Stimulated activated CD8-positive, alpha-beta memory T cell treated with anti-CD3 and anti-CD28 coated beads, Interleukin-7, amount 100 ng/mL, for 48 hours (primary cell): ENCODE measurements around the gene SHCBP1.
"Not testable (repeated sequence)": the region's sequence is repeated elsewhere in the genome, so short reads cannot be mapped to it uniquely, and the experiment has no call there.

ENCODE experiments used
- DNase-seq, 2 donors: peaks; one replicate each; pipeline ENCODE4 v3.0.0-alpha.2; 2020; ENCODE audit warnings: low read depth in 1 of 2; ENCODE audit errors: extremely low read depth in 1 of 2

The SHCBP1 gene

GRCh38 chr16:46621006-46621933 is at the start of gene SHCBP1:
TSS of gene SHCBP1 (minus strand) at chr16:46621379. CDS start at chr16:46621359, 20 bp downstream.
- peak; percentile 64 to 76 for DNase-seq

GRCh38 chr16:46662123-46662522 is 40.9 kb upstream of the SHCBP1 start:
- DNase-seq = no peak

- DNase-seq = peak in 1 of 2 donors; percentile 20
Measured at GRCh38 chr16:46658925-46659324, 37.7 kb upstream of the SHCBP1 start.

- no peak for DNase-seq
Measured at GRCh38 chr16:46651305-46651704, 30.1 kb upstream of the SHCBP1 start.

GRCh38 chr16:46650254-46650623 is 29.1 kb upstream of the SHCBP1 start:
- DNase-seq = no peak

GRCh38 chr16:46649588-46650253 is 28.5 kb upstream of the SHCBP1 start:
- DNase-seq = no peak

- DNase-seq = no peak
Measured at GRCh38 chr16:46648656-46649055, 27.5 kb upstream of the SHCBP1 start.

GRCh38 chr16:46638947-46639925 is 18.1 kb upstream of the SHCBP1 start:
- no peak for DNase-seq

GRCh38 chr16:46632778-46633733 is 11.9 kb upstream of the SHCBP1 start:
- DNase-seq = no peak

- no peak for DNase-seq
Measured at GRCh38 chr16:46629331-46630219, 8.4 kb upstream of the SHCBP1 start.

GRCh38 chr16:46627746-46628145 is 6.6 kb upstream of the SHCBP1 start:
- DNase-seq = no peak

- not testable (repeated sequence) for DNase-seq
Measured at GRCh38 chr16:46626681-46627080, 5.5 kb upstream of the SHCBP1 start.

- not testable (repeated sequence) for DNase-seq
Measured at GRCh38 chr16:46624862-46625261, 3.7 kb upstream of the SHCBP1 start.

GRCh38 chr16:46623707-46624106 is 2.5 kb upstream of the SHCBP1 start:
- DNase-seq = not testable (repeated sequence)

- DNase-seq = not testable (repeated sequence)
Measured at GRCh38 chr16:46623246-46623645, 2.1 kb upstream of the SHCBP1 start.

GRCh38 chr16:46621934-46622676 is 926 bp upstream of the SHCBP1 start:
- DNase-seq = no peak

GRCh38 chr16:46620266-46621005 is 743 bp downstream of the SHCBP1 start:
- no peak for DNase-seq
